Testis (tissue), 2 donors: Measurements from ENCODE around the gene PRICKLE4.

ENCODE experiments used
- CTCF ChIP-seq, 3 experiments: fragments of 450-650 bp in 2 of 3; fragments of 200-600 bp in 1 of 3; sonication (generic) in 1 of 3; IDR thresholded peaks; one replicate each; pipeline ENCODE4 v1.5.1; 2016 to 2019; ENCODE audit warnings: antibody characterized with exemption in 3 of 3, mild to moderate bottlenecking in 2 of 3, moderate library complexity in 1 of 3
- POLR2A ChIP-seq: fragments of 450-650 bp; IDR thresholded peaks from one replicate; pipeline ENCODE4 v1.6.1; 2017; ENCODE audit warnings: antibody characterized with exemption, mild to moderate bottlenecking, moderate library complexity

GRCh38 chr6:41736800-41737555 lies 43.6 kb upstream of the PRICKLE4 start:
- TF ChIP-seq CTCF (IDR thresholded peaks at IDR 0.05), result no peak
- TF ChIP-seq POLR2A, result no peak
